Esophagus (tissue), 2 donors: ENCODE data around the gene RTF1. TPM values are rescaled to one million over a fixed set of nuclear protein-coding genes. Genes with fewer than 3 reads are reported as not detected.
A peak's percentile ranks its signal among the peaks of the same experiment; 100 is the strongest.

ENCODE experiments used
- H3K27ac ChIP-seq, 2 donors: one replicate each; pipeline ENCODE4 v1.5.1; 2013; ENCODE audit warnings: low read depth in 2 of 2, mild to moderate bottlenecking in 2 of 2, inconsistent platforms in 1 of 2, low read length in 1 of 2, moderate library complexity in 1 of 2
- H3K27me3 ChIP-seq, 2 donors: one replicate each; pipeline ENCODE4 v1.6.1; 2013; ENCODE audit warnings: low read length in 2 of 2, control low read depth in 1 of 2, mild to moderate bottlenecking in 1 of 2; ENCODE audit not compliant: insufficient read depth in 2 of 2, control insufficient read depth in 1 of 2
- H3K36me3 ChIP-seq, 2 donors: one replicate each; pipeline ENCODE4 v1.6.1; 2013; ENCODE audit warnings: low read length in 1 of 2; ENCODE audit not compliant: control insufficient read depth in 2 of 2, insufficient read depth in 2 of 2
- H3K4me1 ChIP-seq, 2 donors: one replicate each; pipeline ENCODE4 v1.6.1; 2013; ENCODE audit warnings: low read length in 1 of 2; ENCODE audit not compliant: control insufficient read depth in 2 of 2, insufficient read depth in 2 of 2
- H3K4me3 ChIP-seq, 2 donors: one replicate each; pipeline ENCODE4 v1.5.1; 2013; ENCODE audit warnings: low read length in 2 of 2, mild to moderate bottlenecking in 2 of 2, low read depth in 1 of 2, moderate library complexity in 1 of 2
- H3K9me3 ChIP-seq, 2 donors: one replicate each; pipeline ENCODE4 v1.6.1; 2013; ENCODE audit warnings: mild to moderate bottlenecking in 2 of 2, low read depth in 1 of 2, low read length in 1 of 2, moderate library complexity in 1 of 2; ENCODE audit not compliant: control insufficient read depth in 2 of 2, insufficient read depth in 1 of 2
- WGBS, 2 donors: extraction: QIAGEN DNeasy Blood & Tissue Kit; methylation state at CpG; one replicate each; pipeline ENCODE4 v1.1.7; 2013; 5-methylcytosine and 5-hydroxymethylcytosine counted together
- polyA plus RNA-seq, 2 donors: library from polyadenylated mRNA; stranded (reverse); fragments of 200-250 nt; gene quantifications; one replicate each; pipeline ENCODE4 v1.2.3, GENCODE V29; 2013
- donor health status: healthy with polysubstance abuse.
- donor health status: Bipolar disorder and iron deficiency.

RTF1 gene
- polyA plus RNA-seq, 2 donors = 12.2 to 16.2 TPM

DNA sequence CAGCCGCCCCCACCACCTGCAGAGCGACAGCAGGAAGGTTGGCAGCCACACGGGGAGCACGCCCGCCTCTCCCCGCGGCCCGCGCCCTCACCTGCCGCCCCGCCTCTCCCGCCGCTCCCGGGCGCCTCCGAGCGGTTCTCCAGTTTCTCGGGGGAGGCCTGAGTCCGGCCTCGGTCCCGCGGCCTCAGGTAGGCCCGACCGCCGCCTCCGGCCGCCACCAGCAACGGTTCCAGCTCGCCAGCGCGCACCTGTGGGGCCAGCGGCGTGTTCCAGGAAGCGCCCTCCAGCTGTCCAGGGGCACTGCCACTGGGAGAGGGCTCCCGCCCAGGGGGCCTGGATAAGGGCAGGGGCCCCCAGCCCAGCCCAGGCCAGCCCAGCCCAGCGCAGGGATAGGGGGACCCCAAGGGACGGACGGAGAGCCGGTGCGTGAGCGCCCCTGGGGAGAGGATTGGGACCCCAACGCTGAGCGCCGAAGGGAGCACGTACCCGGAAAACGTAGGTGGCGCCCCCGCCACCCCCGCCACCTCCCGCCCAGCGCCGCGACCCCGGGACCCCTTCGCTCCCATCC, 94.5 kb downstream of the RTF1 start:
- WGBS, 2 donors = 9 to 14% methylated on average over 28 to 56 of the region's 56 CpGs
- no peaks in the 10 kb centered on the region for H3K36me3 ChIP-seq
- no peak overlapping the region for H3K27ac ChIP-seq
- H3K9me3 ChIP-seq = peaks cover 0 to 4% of the 10 kb centered on the region in 2 donors
- H3K4me1 ChIP-seq = peaks cover 18% of the 10 kb centered on the region in 2 donors
- H3K27me3 ChIP-seq = peaks cover 0 to 10% of the 10 kb centered on the region in 2 donors
- peak overlapping the region; percentile 10 to 38 for H3K4me3 ChIP-seq

GRCh38 chr15:41511899-41512369, 95.0 kb downstream of the RTF1 start:
- peaks cover 0 to 10% of the 10 kb centered on the region in 2 donors for H3K27me3 ChIP-seq
- H3K4me3 ChIP-seq = peak overlapping the region; percentile 13 to 38
- no peaks in the 10 kb centered on the region for H3K36me3 ChIP-seq
- peaks cover 18% of the 10 kb centered on the region in 2 donors for H3K4me1 ChIP-seq
- peaks cover 0 to 4% of the 10 kb centered on the region in 2 donors for H3K9me3 ChIP-seq
- H3K27ac ChIP-seq = no peak overlapping the region
- WGBS, 2 donors = 1% methylated on average over 40 to 49 of the region's 49 CpGs

GRCh38 chr15:41512512-41512939, 95.6 kb downstream of the RTF1 start:
- Histone ChIP-seq H3K27me3 (peaks cover 0 to 10% of the 10 kb centered on the region in 2 donors), H3K4me3 (peak overlapping the region in 1 of 2 donors; percentile 38), H3K4me1 (peaks cover 18% of the 10 kb centered on the region in 2 donors), H3K36me3 (peaks cover 0 to 4% of the 10 kb centered on the region in 2 donors), H3K27ac (no peak overlapping the region), H3K9me3 (peaks cover 0 to 4% of the 10 kb centered on the region in 2 donors)
- WGBS, 2 donors = 7 to 9% methylated on average over 33 of the region's 33 CpGs

- Histone ChIP-seq H3K27ac (no peak overlapping the region), H3K27me3 (peaks cover 0 to 10% of the 10 kb centered on the region in 2 donors), H3K4me1 (peaks cover 18% of the 10 kb centered on the region in 2 donors), H3K9me3 (peaks cover 0 to 4% of the 10 kb centered on the region in 2 donors), H3K4me3 (peak overlapping the region; percentile 2 to 38), H3K36me3 (peaks cover 0 to 7% of the 10 kb centered on the region in 2 donors)
- WGBS, 2 donors = 2% methylated on average over 40 of the region's 40 CpGs
These were observed 96.1 kb downstream of the RTF1 start for GRCh38 chr15:41512940-41513505.

DNA sequence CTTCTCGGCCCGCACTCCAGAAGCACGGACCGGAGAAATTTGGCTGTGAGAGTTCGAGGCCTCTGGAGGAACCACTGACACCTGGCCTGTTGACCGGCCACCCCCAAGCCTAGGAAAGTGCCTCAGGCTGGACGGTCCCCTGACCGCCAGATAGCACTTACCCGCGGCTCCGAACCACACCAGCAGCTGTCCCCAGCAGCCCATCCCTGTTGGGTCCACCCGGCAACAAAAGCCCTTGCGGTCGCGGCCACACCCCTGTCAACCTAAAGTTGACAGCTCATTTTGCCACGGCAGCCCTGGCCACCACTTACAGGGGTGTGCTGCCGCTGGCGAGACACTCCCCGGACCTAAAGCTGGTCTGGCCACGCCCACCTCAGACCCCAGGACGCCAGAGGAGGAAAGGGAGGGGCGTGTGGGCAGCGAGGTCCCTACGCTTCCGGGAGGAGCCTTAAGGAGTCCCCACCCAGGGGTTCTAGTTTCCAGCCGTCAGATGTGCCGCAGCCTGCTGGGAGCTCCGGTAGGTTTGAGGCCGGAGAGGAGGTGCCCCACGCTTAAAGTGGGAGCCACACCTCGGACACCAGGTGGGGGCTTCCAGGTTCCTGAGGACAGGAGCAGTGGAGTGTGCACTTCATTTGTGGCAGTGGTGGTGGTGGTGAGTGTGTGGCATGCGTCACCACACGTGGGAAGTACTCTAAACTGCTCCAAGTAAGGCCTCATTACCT, 96.8 kb downstream of the RTF1 start, which contains the start of gene LTK:
LTK (minus strand) TSS at position 322 of the 722 bp plus-strand sequence; CDS start at position 204, 118 bp downstream.
- H3K4me1 ChIP-seq = peaks cover 18% of the 10 kb centered on the region in 2 donors
- peaks cover 0 to 10% of the 10 kb centered on the region in 2 donors for H3K27me3 ChIP-seq
- H3K4me3 ChIP-seq = peak within 1 kb of the TSS; percentile 2 to 38
- peaks cover 0 to 4% of the 10 kb centered on the region in 2 donors for H3K9me3 ChIP-seq
- WGBS, 2 donors = 8 to 12% methylated on average over 33 of the region's 33 CpGs
- H3K36me3 ChIP-seq = peaks cover 0 to 11% of the 10 kb centered on the region in 2 donors
- H3K27ac ChIP-seq = no peak within 1 kb of the TSS

DNA sequence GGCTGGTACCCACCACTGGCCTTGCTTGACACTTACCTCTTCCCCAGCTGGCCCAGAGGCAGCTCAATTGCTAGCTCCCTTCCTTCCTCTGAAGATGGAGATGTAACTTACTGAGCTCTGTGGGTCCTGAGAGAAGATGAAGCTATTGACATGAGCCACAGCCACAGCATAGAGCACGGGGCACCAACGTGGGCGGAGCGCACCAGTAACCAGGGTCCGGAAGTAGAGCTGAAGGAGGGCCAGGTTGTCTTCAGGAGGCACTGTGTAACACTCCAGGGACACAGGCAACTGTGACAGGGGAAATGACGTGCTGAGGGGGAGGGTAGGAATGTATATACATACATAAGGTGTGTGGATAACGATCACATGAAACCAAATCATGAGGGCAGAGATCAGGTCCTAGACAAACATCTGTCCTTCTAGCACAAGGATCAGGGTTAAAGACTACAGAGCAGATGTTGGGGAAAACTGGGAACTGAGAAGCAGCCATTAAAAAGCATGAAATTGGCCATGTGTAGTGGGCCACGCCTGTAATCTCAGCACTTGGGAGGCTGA, 101.1 kb downstream of the RTF1 start:
- WGBS, 2 donors = 91 to 93% methylated on average over 8 of the region's 8 CpGs
- H3K27me3 ChIP-seq = no peaks in the 10 kb centered on the region
- no peak overlapping the region for H3K4me3 ChIP-seq
- peaks cover 0 to 23% of the 10 kb centered on the region in 2 donors for H3K36me3 ChIP-seq
- no peaks in the 10 kb centered on the region for H3K9me3 ChIP-seq
- H3K4me1 ChIP-seq = peaks cover 7 to 10% of the 10 kb centered on the region in 2 donors
- no peak overlapping the region for H3K27ac ChIP-seq

DNA sequence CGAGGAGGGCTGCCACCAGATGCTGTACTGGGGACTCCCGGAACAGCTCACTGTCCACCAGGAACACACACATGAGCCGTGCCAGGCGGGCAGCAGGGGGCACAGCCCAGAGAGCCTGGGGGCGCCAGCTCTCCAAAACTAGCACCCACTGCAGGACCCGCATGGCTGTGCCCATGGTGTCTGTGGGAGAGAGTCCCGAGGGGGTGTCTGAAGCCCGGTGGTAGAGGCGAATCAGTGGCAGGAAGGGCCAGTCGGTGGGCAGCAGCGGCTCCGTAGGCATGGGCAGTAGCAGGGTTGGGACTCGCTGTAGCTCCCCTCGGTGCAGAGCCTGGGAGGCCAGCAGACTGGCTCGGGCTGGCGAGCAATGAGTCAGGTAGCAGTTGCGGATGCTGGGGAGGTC, 103.7 kb downstream of the RTF1 start:
- Histone ChIP-seq H3K27me3 (no peaks in the 10 kb centered on the region), H3K27ac (no peak overlapping the region), H3K9me3 (no peaks in the 10 kb centered on the region), H3K4me3 (no peak overlapping the region), H3K4me1 (no peaks in the 10 kb centered on the region), H3K36me3 (peaks cover 0 to 31% of the 10 kb centered on the region in 2 donors)
- WGBS, 2 donors = 94 to 96% methylated on average over 16 to 17 of the region's 17 CpGs

- WGBS, 2 donors = 89 to 90% methylated on average over 9 of the region's 9 CpGs
- Histone ChIP-seq H3K9me3 (no peaks in the 10 kb centered on the region), H3K4me1 (no peaks in the 10 kb centered on the region), H3K27me3 (no peaks in the 10 kb centered on the region), H3K36me3 (peaks cover 0 to 36% of the 10 kb centered on the region in 2 donors), H3K27ac (no peak overlapping the region), H3K4me3 (no peak overlapping the region)
These were observed 104.7 kb downstream of the RTF1 start for GRCh38 chr15:41521614-41522013.

DNA sequence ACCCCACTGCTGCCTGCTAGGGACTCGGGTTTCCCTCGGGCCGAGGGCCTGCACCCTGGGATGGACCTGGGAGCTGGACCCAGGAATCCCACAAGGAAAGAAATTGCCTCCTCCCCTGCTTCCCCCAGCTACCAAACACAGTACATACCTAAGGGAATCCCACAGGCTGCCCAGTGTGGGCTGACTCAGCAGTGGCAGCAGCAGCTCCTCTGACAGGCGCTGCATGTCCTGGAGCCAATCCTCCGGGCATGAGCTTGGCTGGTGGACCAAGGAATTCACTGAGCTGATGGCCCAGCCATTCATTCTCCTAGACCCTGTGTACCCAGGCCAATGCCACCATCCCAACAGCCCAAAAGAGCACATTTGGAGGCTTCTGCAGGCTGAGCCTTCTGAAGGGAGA, 106.2 kb downstream of the RTF1 start:
- H3K27ac ChIP-seq = no peak overlapping the region
- H3K36me3 ChIP-seq = peaks cover 0 to 42% of the 10 kb centered on the region in 2 donors
- no peaks in the 10 kb centered on the region for H3K27me3 ChIP-seq
- no peak overlapping the region for H3K4me3 ChIP-seq
- 92 to 93% methylated on average over 5 of the region's 5 CpGs for WGBS, 2 donors
- no peaks in the 10 kb centered on the region for H3K9me3 ChIP-seq
- H3K4me1 ChIP-seq = no peaks in the 10 kb centered on the region
